Iris pigment epithelial cell (primary cell): ENCODE data around the gene SEZ6.

ENCODE experiments used
- DNase-seq: peaks from one replicate; pipeline ENCODE4 v3.0.0-alpha.2; 2011; ENCODE audit warnings: low read depth

The SEZ6 gene

GRCh38 chr17:29000973-29001372 is 4.9 kb downstream of the SEZ6 start:
- DNase-seq = no peak

GRCh38 chr17:28999206-28999605 is 6.6 kb downstream of the SEZ6 start:
- DNase-seq = no peak

- DNase-seq = no peak
These were observed 8.0 kb downstream of the SEZ6 start for GRCh38 chr17:28997806-28998205.

DNA sequence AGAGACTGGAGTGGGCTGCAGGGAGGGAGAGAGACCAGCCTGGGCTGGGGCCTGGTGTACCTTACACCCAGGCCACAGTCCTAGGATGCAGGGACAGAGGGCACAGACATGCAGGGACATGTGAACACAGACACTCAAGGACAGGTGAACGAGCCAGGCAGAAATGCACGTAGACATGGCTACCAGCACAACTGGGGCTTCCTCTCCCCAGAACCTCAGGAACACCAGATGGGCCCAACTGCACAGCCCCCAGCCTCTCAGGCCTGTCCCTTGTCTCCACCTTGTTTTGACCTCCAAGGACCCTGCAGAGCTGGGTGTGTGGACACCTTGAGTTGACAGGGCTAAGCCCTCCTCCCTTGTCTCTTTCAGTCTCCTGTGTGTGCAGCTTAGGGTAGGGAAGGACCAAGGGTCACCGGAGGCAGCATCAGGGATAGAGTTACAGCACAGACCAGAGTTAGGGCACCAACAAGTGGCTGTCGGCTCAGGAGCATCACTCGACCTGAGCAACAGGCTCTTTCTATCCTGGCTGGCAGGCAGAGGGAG is 9.2 kb downstream of the SEZ6 start:
- no peak for DNase-seq

DNA sequence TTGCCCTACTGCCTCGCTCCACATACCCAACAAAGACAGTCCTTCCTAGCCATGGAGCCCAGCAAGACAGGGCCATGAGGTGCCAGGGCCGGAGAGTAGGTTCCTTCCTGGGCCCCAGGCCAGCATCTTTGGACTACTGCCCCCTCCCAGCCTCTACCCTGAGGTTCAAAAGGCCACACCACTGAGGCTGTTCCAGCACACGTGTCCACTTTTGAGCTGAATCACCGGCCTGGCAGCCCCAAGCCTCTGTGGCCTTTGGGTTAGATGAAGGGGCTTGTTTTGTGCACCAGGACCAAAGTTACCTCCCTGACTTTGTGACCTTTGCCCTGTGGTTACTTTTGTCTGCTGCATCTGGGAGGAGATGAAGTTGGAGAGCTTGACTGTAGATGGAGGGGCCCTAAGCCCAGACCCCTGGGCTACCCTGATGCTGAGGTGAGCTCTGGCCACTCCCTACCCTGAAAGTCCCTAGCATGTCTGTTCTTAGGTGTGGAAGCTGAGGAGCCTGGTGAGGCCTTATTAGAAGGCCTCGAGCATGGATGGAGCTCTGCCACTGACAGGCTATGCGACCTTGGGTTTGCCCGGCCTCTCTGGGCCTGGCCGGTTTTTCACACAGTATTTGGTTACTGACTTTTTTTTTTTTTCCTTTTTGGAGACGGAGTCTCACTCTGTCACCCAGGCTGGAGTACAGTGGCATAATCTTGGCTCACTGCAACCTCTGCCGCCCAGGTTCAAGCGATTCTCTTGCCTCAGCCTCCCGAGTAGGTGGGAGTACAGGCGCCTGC is 12.0 kb downstream of the SEZ6 start:
- DNase-seq = no peak

DNA sequence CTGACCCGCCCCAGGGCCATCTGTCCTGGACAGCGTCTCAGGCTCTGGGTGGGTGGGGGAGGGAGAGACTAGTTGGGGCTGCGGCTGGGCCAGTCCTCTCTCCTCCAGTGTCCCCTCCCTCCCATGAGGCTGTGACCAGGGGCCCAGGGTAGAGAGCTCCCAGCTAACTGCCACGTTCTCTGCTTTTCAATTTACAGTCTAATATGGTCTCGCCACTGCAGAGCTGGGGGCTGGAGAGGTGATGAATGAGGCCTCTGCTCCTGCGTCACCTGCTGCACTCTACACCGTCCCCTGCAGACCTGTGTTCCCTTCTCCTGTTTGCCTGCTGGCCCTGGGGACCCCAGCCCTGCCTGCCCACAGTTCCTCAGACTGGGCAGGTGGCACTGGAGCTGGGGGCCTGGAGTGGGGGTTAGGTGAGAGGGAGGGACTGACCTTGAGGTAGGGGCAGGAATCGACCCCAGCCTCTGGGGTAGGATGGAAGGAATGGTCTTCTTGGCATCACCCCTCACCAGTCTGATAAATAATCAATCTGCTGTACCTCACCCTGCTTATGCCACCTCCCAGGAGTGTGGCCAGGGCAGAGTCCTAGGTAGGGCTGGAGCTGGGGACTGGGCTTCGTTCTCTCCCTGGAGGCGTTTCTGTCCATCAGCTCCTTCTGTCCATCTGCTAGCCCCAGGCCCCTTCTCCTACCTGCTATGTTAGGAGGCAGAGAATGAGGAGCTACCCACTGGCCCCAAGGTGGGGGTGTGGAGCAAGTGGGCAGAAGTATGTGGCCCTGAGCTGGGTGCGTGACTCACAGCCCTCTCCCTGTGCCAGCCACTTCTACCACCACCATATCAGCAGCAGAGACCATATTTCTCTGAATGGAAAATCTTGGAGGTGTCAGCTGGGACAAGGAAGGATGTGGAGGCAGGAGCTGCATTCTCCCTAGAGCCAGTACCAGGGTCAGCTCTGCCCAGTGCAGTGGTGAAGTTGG is 12.9 kb downstream of the SEZ6 start:
- no peak for DNase-seq

DNA sequence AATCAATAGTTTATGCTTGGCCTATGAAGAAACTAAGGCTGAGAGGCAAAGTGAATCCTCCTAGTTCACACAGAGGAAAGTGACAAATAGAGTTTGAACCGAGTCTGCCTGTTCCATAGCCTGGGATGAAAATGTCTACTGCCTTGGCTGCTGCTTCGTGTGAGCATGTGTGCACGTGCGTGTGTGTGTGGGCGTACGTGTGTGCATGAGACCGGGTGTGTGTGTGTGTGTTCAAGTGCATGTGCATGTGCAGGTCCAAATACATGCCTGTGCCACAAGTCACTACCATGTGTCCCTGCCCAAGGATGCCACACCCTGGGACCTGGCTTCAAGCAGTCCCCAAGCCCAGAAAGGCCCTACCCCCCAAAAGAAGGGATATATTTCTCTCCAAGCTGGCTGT is 13.6 kb downstream of the SEZ6 start:
- DNase-seq = no peak

DNA sequence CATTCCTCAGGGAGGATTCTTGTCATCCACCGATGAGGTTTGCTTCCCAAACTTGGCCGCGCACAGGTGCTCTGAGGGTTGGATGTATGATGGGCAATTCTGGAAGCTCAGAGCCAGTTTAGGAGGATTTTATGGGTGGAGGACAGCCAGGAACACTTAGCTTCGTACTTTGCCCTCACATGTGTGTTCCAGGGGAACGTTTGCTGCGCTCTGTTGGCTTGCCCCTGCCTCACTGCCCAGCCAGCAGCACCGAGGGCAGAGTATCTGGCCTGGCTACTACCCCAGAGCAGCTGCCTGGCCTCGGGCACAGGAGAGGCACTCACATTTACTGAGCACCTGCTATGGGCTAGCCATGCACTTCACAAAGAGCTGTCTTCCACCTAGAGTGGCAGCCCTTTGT is 14.1 kb downstream of the SEZ6 start:
- DNase-seq = no peak

DNA sequence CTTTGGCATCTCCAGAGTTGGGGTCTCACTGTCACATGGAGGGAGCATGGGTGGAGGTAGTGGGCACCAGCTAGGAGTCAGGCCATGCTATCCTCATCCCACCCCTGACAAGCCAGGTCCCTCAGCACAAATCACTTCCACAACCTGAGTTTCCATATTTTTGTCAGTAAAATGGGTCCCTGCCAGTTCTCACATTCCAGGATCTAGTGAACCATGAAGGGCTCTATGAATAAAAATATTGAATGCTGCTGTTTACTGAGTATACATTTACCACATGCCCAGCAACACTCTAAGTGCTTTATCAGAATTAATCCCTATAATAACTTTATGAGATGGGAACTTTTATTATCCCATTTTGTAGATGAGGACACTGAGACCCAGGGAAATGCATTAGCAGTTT is 16.8 kb downstream of the SEZ6 start:
- DNase-seq = no peak

DNA sequence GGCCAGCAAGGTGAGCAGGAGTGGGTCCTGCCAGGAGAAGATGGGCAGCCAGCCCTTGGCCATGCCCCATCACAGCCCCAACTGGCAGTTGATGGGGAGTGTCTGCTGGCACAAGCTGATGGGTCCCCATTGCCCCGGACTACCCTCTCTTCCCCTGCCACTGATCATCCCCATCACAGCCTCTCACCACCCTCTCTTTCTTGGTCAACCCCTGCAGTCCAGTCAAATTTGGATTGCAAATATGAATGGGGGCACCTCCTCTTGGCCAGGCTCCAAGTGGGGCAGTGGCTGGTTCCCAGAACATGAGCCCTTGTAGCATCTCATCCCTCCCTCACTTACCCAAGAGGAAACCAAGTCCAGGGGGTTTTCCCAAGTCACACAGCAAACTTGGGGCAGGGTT is 17.4 kb downstream of the SEZ6 start:
- no peak for DNase-seq

- no peak for DNase-seq
These were observed 18.8 kb downstream of the SEZ6 start for GRCh38 chr17:28986714-28987655.

GRCh38 chr17:28985950-28986713 is 19.7 kb downstream of the SEZ6 start:
- DNase-seq = no peak

DNA sequence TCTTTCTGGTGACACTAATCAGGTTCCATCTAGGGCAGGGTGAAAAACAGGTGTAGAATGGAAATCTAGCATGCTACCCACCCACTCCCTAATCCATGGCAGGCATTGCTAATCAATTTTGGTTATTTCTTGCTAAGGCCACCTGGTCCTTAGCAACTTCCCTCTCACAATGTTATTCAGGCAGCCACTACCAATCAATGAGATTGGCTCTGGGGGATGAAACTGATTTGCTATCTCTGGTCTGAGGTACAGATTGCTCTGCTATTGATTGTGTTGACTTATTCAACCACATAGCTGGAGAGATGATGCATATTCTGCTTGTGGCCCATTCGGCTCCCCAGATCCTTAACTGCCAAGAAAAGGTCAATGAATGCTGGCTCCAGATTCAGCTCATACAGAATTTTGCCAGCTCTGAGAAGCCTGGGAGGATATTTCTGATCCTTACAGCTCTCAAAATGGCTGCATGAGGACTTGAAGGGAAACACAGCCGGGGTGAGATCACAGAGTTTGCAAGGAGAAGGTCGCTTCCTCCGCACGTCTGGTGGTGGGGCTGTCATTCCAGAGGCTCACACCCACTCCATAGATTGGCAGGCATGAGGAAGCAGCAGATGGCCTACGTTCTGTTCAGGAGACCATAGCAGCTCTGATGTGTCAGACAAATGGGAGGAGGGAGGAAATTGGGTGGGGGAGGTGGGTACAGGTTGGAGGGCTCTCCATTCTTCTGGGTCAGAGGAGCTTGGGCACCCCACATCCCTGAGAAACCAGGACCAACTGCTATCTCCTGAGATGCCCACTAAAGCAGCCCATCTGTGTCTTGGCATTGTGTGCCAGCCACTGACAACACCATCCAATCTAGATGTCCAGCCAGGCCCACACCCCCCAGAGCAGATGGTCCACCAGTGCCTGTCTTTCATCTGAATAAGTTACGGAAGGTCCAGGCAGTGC is 22.3 kb downstream of the SEZ6 start:
- peak; percentile 14 for DNase-seq

GRCh38 chr17:28982131-28982793 is 23.6 kb downstream of the SEZ6 start:
- peak; percentile 75 for DNase-seq

DNA sequence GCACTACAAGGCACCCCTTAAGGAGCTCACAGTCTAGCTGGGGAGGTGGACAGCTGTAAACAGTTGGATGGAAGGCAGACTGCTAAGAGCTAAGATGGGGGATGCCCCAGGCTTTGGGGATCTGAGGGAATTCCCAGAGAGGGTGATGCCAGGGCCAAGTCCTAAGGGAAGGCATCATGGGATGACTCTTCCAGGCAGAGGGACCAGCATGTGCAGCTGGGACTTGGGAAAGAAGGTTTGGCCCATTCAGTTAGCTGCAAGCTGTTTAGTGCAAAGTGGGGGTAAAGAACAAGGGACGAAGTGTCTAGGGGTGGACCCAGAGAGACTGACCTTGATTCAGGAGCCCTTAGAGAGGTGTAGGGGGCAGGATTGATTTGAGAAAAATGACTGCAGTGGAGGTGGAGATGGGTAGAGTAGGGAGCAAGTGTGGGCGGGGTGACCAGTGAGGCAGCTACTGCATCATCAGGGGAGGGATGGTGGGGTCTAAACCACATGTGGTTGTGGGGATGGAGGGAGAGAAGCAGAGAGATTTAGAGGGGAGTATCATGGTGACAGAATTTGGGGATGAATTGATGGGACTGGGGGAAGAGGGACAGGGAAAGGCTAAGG is 27.4 kb downstream of the SEZ6 start:
- DNase-seq = no peak

DNA sequence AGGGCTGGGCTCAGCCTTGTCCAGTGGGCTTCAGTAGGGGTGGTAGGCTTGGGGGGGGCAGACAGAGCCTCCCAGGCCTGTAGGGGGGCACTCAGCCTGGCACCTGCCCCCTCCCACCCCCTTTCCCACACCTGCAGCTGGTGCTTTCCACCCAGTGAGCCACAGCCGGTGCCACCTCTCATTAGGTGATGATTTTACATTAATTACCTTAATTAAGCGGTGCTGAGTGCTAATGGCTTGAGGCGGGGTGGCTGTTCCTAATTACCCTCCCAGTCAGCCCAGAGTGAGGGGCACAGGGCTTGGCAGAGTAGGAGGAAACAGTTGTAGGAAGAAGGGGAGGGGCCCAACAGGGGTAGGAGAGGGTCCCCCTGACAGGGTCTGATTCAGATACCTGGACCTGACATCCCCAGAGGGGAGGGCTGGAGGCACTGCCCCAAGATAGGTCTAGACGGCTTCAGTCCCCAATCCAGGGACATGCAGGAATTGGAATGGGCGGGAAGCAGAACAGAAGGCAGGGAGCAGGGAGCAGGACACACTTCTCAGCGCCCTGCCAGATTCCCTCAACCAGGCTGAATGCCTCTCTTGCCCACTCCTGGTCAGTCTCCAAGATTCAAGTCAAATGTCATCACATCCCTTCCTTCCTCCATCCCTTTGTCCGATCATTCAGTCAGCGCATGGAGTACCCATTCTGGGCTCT is 28.0 kb downstream of the SEZ6 start:
- DNase-seq = no peak

DNA sequence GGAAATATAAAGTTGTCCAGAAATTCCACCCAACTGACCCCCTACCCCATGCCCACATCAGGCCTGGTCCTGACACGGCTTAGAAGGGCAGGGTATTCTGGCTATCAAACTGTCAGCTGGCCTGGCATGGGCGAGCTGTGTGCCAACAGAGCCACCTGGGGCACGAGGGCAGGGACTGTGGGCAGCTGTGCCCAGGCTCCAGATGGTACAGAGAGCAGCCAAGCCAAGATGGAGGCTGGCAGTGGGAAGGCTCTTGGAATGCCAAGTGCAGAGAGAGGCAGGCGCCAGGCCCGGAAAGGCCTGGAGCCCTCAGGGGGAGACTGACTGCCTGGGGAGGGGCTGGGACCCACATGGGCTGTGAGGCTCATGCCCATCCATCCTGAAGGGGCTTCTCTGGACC is 30.2 kb downstream of the SEZ6 start:
- DNase-seq = no peak

- DNase-seq = no peak
These were observed 30.8 kb downstream of the SEZ6 start for GRCh38 chr17:28975031-28975430.
